ENCODE results near the gene VMP1.

The VMP1 gene

GRCh38 chr17:59702304-59702703, 5.2 kb upstream of the VMP1 start:
- H3K4me3 ChIP-seq (ENCODE audit: low read length), result no peak overlapping the region
- no peak for TF ChIP-seq CTCF (conservative IDR thresholded peaks at IDR 0.05; ENCODE audit: low read length)
- DNase-seq (ENCODE audit: low read depth), result no peak

DNA sequence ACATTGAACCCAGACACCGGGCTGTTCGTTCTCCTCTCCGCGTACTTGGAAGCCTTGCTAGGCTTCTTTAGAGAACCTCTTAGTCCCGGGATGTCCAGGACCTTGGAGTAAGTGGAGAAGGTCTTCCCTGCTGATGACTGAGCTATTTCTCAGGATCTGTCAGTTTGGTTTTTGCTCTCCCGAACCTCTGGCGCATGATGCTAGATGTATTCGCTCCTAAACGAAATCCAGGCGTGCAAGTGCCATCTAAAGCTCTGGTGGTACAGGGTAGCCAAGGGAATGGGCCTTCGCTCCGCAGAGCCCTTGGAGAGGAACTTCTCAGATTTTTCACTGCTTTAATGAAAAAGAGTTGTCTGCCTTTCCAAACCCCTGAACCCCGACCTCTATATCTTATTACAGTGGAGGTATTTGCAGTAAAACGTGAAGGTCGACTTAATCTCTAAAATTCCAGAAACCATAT, 547 bp downstream of the VMP1 start:
- peak overlapping the region; percentile 98 for H3K4me3 ChIP-seq (ENCODE audit: low read length)
- TF ChIP-seq CTCF (conservative IDR thresholded peaks at IDR 0.05; ENCODE audit: low read length), result no peak
- DNase-seq (ENCODE audit: low read depth), result peak; percentile 29

DNA sequence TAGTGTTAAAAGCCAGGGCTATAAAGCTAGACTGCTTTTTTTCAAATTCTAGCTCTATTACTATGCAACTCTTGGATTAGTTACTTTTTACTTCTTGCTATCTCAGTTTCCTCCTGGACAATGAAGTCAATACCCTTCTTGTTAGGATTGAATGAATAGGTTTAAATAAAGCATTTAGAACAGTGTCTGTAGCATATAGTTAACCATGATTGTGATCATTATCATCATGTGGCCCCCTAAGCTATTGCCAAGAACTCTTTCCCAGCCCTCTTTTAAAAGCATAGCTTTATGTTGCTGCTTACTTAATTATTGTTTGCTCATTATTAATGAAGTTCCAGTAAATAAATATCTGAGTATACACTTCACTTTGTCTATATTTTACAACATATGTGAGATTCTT, 4.5 kb downstream of the VMP1 start:
- no peak for DNase-seq (ENCODE audit: low read depth)
- no peak for TF ChIP-seq CTCF (conservative IDR thresholded peaks at IDR 0.05; ENCODE audit: low read length)
- no peak overlapping the region for H3K4me3 ChIP-seq (ENCODE audit: low read length)

DNA sequence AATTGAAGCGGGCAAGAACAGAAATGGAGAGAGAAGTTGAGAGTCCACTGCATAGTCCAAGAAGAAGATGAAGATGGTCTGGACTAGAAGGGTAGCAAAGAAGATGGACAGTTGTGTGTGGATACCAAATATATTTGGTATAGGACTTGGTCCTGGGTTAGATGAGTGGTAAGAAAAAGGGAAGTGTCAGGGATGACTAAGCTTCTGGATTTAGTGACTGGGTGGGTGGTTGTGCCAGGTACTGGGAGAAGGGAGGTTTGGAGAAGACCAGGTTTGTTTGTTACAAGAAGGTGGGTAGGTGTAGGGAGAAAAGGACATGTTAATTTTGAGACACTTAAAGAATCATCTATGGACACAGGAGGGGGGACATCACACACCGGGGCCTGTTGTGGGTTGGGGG, 5.4 kb downstream of the VMP1 start:
- no peak for TF ChIP-seq CTCF (conservative IDR thresholded peaks at IDR 0.05; ENCODE audit: low read length)
- no peak overlapping the region for H3K4me3 ChIP-seq (ENCODE audit: low read length)
- DNase-seq (ENCODE audit: low read depth), result no peak

DNA sequence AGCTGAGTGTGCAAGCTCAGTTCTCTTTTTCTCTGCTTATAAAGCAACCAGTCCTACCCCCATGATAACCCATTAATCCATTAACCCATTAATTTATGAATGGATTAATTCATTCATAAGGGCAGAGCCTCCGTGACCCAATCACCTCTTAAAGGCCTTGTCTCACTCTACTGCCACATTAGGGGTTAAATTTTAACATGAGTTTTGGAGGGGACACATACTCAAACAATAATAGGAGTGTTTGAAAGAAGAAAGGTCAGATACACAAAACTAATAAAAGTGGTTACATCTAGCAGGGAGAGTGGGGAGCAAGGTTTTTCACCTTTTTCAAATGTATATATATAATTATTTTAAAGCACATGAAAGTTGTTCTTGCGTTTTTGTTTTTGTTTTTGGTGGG, 6.8 kb downstream of the VMP1 start:
- no peak for TF ChIP-seq CTCF (conservative IDR thresholded peaks at IDR 0.05; ENCODE audit: low read length)
- no peak overlapping the region for H3K4me3 ChIP-seq (ENCODE audit: low read length)
- DNase-seq (ENCODE audit: low read depth), result no peak

GRCh38 chr17:59716427-59716826, 9.0 kb downstream of the VMP1 start:
- DNase-seq (ENCODE audit: low read depth), result no peak
- no peak for TF ChIP-seq CTCF (conservative IDR thresholded peaks at IDR 0.05; ENCODE audit: low read length)
- no peak overlapping the region for H3K4me3 ChIP-seq (ENCODE audit: low read length)

DNA sequence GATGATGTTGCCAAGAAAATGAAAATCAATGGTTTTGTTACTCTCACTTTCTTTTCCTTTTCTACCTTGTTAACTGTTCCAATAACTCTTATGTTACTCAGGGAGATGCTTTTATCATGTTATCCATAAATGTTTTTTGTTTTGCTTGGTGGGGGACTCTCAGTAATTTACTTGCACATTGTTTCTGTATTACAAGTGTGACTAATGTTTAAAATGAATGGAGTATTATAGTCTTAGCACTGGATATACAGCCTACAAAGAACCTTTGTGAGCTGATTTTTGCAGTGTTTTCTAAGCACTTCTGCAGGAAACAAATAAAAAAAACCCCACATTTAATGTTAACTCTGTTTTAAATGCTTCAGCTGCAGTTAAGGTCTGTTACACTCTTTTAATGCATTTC, 12.1 kb downstream of the VMP1 start:
- DNase-seq (ENCODE audit: low read depth), result no peak
- no peak for TF ChIP-seq CTCF (conservative IDR thresholded peaks at IDR 0.05; ENCODE audit: low read length)
- no peak overlapping the region for H3K4me3 ChIP-seq (ENCODE audit: low read length)
